ENCODE results near the gene DPH5. TPM values are rescaled to one million over a fixed set of nuclear protein-coding genes. Genes with fewer than 3 reads are reported as not detected.
"Not testable (repeated sequence)": the region's sequence is repeated elsewhere in the genome, so short reads cannot be mapped to it uniquely, and the experiment has no call there.

Gene DPH5
- total RNA-seq, 3 donors from 2014 or later (not counting 1 experiment from before 2014, with no cell fraction given): 17.1 to 22.9 (median 19.9) TPM

DNA sequence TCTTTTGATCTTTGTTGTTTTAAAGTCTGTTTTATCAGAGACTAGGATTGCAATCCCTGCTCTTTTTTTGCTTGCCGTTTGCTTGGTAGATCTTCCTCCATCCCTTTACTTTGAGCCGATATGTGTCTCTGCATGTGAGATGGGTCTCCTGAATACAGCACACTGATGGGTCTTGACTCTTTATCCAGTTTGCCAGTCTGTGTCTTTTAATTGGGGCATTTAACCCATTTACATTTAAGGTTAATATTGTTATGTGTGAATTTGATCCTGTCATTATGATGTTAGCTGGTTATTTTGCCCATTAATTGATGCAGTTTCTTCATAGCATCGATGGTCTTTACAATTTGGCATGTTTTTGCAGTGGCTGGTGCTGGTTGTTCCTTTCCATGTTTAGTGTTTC, 77.8 kb downstream of the DPH5 start:
- H3K4me3 Mint-ChIP-seq; ATAC-seq; H3K27me3 Mint-ChIP-seq (ENCODE audit: low read depth in 2 of 2); intact Hi-C loops (cut with micrococcal nuclease); H3K27me3 ChIP-seq (ENCODE audit: control insufficient read depth, insufficient read depth, low read length); H3K9me3 ChIP-seq (ENCODE audit: control insufficient read depth, insufficient read depth, low read length); H3K36me3 ChIP-seq (ENCODE audit: control insufficient read depth, insufficient read depth, low read length); DNase-seq; H3K27ac ChIP-seq (ENCODE audit: low read length); H3K4me3 ChIP-seq (ENCODE audit: low read length): not testable (repeated sequence)
- peaks cover 27% of the 10 kb centered on the region for H3K4me1 ChIP-seq (ENCODE audit: control insufficient read depth, insufficient read depth, low read length)
- Mint-ChIP-seq H3K4me1 (peaks cover 62 to 76% of the 10 kb centered on the region in 2 donors), H3K9me3 (peaks cover 12 to 18% of the 10 kb centered on the region in 2 donors), H3K27ac (peak overlapping the region; percentile 83 to 92), H3K36me3 (peaks cover 45% of the 10 kb centered on the region)
- WGBS (ENCODE audit: insufficient coverage): 100% methylated on average over 2 of the region's 3 CpGs

DNA sequence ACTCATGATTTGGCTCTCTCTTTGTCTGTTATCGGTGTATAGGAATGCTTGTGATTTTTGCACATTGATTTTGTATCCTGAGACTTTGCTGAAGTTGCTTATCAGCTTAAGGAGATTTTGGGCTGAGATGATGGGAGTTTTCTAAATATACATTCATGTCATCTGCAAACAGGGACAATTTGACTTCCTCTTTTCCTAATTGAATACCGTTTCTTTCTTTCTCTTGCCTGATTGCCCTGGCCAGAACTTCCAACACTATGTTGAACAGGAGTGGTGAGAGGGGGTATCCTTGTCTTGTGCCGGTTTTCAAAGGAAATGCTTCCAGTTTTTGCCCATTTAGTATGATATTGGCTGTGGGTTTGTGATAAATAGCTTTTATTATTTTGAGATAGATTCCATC, 79.5 kb downstream of the DPH5 start:
- H3K27me3 Mint-ChIP-seq (ENCODE audit: low read depth in 2 of 2); H3K4me3 ChIP-seq (ENCODE audit: low read length); H3K27ac ChIP-seq (ENCODE audit: low read length); H3K27me3 ChIP-seq (ENCODE audit: control insufficient read depth, insufficient read depth, low read length); H3K4me3 Mint-ChIP-seq; DNase-seq; H3K9me3 ChIP-seq (ENCODE audit: control insufficient read depth, insufficient read depth, low read length); H3K27ac Mint-ChIP-seq; intact Hi-C loops (cut with micrococcal nuclease); H3K36me3 ChIP-seq (ENCODE audit: control insufficient read depth, insufficient read depth, low read length); ATAC-seq: not testable (repeated sequence)
- Mint-ChIP-seq H3K36me3 (peaks cover 52% of the 10 kb centered on the region), H3K9me3 (peaks cover 12 to 18% of the 10 kb centered on the region in 2 donors), H3K4me1 (peaks cover 68 to 80% of the 10 kb centered on the region in 2 donors)
- WGBS (ENCODE audit: insufficient coverage): 94% methylated on average over 2 of the region's 3 CpGs
- H3K4me1 ChIP-seq (ENCODE audit: control insufficient read depth, insufficient read depth, low read length): peaks cover 36% of the 10 kb centered on the region

DNA sequence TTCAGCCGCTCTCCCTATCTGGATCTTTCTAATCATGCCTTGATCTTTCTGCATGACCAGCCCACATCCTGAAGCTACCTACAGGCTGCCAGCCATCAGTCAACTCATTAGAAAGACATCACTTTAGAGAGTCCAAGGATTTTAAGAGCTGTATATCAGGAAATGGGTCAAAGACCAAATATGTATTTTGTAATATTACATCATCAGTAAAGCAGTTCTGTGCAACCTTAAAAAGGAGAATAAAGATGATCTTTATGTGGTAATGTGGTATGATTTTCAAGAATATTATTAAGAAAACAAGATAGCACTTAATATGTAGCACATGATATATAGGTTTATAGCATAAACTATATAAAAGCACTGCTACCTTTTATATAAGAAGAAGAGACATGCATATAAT, 82.1 kb downstream of the DPH5 start:
- H3K4me1 Mint-ChIP-seq: peaks cover 51 to 59% of the 10 kb centered on the region in 2 donors
- no peak overlapping the region for H3K4me3 ChIP-seq (ENCODE audit: low read length)
- H3K36me3 ChIP-seq (ENCODE audit: control insufficient read depth, insufficient read depth, low read length): peaks cover 5% of the 10 kb centered on the region
- no peak overlapping the region for H3K4me3 Mint-ChIP-seq
- DNase-seq: no peak
- WGBS (ENCODE audit: insufficient coverage): 100% methylated on average over 1 of the region's 1 CpG
- H3K27ac Mint-ChIP-seq: peak overlapping the region; percentile 88 to 89
- TF ChIP-seq, protein P1, sequence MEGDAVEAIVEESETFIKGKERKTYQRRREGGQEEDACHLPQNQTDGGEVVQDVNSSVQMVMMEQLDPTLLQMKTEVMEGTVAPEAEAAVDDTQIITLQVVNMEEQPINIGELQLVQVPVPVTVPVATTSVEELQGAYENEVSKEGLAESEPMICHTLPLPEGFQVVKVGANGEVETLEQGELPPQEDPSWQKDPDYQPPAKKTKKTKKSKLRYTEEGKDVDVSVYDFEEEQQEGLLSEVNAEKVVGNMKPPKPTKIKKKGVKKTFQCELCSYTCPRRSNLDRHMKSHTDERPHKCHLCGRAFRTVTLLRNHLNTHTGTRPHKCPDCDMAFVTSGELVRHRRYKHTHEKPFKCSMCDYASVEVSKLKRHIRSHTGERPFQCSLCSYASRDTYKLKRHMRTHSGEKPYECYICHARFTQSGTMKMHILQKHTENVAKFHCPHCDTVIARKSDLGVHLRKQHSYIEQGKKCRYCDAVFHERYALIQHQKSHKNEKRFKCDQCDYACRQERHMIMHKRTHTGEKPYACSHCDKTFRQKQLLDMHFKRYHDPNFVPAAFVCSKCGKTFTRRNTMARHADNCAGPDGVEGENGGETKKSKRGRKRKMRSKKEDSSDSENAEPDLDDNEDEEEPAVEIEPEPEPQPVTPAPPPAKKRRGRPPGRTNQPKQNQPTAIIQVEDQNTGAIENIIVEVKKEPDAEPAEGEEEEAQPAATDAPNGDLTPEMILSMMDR (IDR thresholded peaks at IDR 0.05): no peak
- intact Hi-C loops (cut with micrococcal nuclease): no loop called here
- no peaks in the 10 kb centered on the region for H3K27me3 Mint-ChIP-seq (ENCODE audit: low read depth in 2 of 2)
- H3K27ac ChIP-seq (ENCODE audit: low read length): no peak overlapping the region
- H3K9me3 Mint-ChIP-seq: peaks cover 9 to 15% of the 10 kb centered on the region in 2 donors
- H3K9me3 ChIP-seq (ENCODE audit: control insufficient read depth, insufficient read depth, low read length): peaks cover 3% of the 10 kb centered on the region
- no peaks in the 10 kb centered on the region for H3K27me3 ChIP-seq (ENCODE audit: control insufficient read depth, insufficient read depth, low read length)
- peaks cover 47% of the 10 kb centered on the region for H3K36me3 Mint-ChIP-seq
- ATAC-seq: no peak
- peaks cover 22% of the 10 kb centered on the region for H3K4me1 ChIP-seq (ENCODE audit: control insufficient read depth, insufficient read depth, low read length)

DNA sequence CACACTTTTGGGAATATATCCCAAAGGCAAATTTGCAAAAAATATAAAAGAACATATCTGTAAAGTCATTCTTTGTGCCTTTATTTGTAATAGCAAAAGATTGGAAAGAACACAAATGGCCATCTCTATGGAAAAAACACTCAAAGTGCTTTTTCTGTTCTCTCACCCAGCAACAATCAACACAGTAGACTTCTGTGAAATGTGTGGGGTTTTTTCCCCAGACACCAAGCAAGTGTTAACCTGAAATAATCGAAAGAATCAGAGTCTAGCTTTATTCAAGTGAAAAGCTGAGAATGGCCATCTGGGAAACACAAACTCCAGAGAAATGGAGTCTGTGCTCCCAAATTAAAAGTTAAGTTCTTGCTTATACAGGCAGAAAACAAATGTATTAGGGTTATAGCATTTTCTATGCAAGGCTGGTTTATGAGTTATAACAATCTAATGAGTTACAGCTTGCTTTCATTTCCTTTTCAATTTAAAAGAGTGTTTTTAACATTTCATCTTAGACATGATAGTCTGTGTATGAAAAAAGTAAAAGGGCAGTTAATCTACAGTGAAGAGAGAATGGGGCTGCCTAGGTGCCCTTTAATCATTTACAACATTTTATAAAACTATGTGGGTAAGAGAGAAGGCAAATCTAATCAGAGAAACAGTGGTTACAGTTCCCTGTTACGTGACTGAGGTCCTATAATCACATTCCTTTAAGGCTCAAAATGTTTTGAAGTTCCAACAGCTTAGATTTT, 83.1 kb downstream of the DPH5 start:
- DNase-seq (peak in 1 of 2 donors; percentile 29), ATAC-seq (peak; percentile 50 to 76 (median 75))
- Mint-ChIP-seq H3K9me3 (peaks cover 6 to 12% of the 10 kb centered on the region in 2 donors), H3K36me3 (peaks cover 42% of the 10 kb centered on the region), H3K27ac (peak overlapping the region; percentile 88 to 89), H3K4me1 (peaks cover 46 to 48% of the 10 kb centered on the region in 2 donors), H3K4me3 (peak overlapping the region; percentile 82), H3K27me3 (ENCODE audit: low read depth in 2 of 2) (no peaks in the 10 kb centered on the region)
- 56% methylated on average over 2 of the region's 2 CpGs for WGBS (ENCODE audit: insufficient coverage)
- TF ChIP-seq, protein P1 (IDR thresholded peaks at IDR 0.05): no peak
- H3K4me1 ChIP-seq (ENCODE audit: control insufficient read depth, insufficient read depth, low read length): peaks cover 18% of the 10 kb centered on the region
- intact Hi-C loops (cut with micrococcal nuclease): no loop called here
- H3K36me3 ChIP-seq (ENCODE audit: control insufficient read depth, insufficient read depth, low read length): peaks cover 13% of the 10 kb centered on the region
- no peaks in the 10 kb centered on the region for H3K27me3 ChIP-seq (ENCODE audit: control insufficient read depth, insufficient read depth, low read length)
- H3K9me3 ChIP-seq (ENCODE audit: control insufficient read depth, insufficient read depth, low read length): no peaks in the 10 kb centered on the region
- peak overlapping the region; percentile 5 for H3K27ac ChIP-seq (ENCODE audit: low read length)
- H3K4me3 ChIP-seq (ENCODE audit: low read length): no peak overlapping the region
